IPS-11a (cell line): ENCODE measurements around the gene SNX27.
"Not testable (repeated sequence)": the region's sequence is repeated elsewhere in the genome, so short reads cannot be mapped to it uniquely, and the experiment has no call there.

Experiments used
- H3K4me3 ChIP-seq: one replicate; pipeline ENCODE4 v1.5.1; 2013; ENCODE audit warnings: low read depth, low read length, control low read depth

The SNX27 gene

GRCh38 chr1:151638074-151638775, 26.4 kb downstream of the SNX27 start:
- H3K4me3 ChIP-seq, result no peak overlapping the region

DNA sequence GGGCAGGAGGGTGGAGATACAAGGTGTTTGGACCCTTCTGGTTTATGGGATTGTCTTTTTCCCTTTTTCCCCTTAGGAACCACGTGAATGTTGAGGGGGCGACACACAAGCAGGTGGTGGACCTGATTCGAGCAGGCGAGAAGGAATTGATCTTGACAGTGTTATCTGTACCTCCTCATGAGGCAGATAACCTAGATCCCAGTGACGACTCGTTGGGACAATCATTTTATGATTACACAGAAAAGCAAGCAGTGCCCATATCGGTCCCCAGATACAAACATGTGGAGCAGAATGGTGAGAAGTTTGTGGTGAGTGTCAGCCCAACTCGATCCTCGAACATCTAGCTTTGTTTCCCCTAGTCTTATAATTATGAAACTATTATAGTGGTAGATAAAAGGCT, 27.0 kb downstream of the SNX27 start:
- no peak overlapping the region for H3K4me3 ChIP-seq

DNA sequence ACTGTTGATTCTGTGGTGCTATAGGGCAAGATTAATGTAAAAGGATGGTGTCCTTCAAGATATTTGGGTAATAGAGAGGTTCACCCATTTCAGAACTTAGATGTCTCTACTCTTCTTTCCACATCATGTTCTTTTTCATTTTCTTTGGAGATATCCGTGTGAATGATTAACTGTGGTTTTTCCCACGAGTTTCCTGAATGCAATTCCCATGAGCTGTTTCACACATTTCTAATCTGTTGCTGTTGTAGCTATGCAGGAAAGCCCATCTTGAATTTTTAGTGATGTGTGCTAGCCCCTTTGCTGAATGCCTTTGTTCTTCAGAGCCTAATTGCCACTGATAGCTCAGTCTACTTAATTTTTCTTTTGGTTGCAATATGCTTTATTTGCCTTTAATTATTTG, 27.6 kb downstream of the SNX27 start:
- no peak overlapping the region for H3K4me3 ChIP-seq

DNA sequence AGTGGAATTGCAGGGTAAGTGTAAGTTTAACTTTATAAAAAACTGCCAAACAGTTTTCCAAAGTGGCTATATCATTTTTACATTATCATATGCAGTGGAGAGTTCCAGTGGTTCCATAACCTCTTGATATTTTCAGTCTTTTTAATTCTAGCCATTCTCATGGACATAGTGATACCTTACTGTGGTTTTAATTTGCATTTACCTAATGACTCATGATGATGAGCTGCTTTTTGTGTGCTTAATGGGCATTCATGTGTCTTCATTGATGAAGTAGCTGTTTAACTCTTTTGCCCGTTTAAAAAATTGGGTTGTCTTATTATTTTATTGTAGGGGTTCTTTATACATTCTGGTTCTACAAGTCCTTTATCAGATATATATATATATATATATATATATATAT, 29.4 kb downstream of the SNX27 start:
- H3K4me3 ChIP-seq, result no peak overlapping the region

DNA sequence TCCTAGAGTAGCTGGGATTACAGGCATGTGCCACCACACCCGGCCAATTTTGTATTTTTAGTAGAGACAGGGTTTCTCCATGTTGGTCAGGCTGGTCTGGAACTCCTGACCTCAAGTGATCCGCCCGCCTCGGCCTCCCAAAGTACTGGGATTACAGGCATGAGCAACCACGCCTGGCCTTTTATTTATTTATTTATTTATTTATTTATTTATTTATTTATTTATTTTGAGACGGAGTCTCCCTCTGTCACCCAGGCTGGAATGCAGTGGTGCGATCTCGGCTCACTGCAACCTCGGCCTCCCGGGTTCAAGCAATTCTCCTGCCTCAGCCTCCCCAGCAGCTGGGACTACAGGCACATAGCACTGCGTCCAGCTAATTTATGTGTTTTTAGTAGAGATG, 31.2 kb downstream of the SNX27 start:
- not testable (repeated sequence) for H3K4me3 ChIP-seq

DNA sequence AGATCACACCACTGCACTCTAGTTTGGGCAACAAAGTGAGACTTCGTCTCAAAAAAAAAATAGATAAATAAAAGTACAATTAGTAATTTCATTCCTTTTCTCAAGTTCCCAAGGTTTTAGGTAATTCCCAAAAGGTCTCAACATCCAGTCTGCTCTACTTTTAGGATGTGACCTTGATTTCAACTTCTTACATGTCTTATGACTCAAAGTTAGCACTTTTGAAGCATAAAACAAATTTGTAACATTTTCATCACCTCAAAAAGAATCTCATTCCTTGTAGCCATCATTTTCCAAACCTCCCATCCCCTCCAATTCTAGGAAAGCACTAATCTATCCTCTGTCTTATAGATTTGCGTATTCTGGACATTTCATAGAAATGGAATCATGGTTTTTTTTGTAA, 32.2 kb downstream of the SNX27 start:
- H3K4me3 ChIP-seq, result no peak overlapping the region

- no peak overlapping the region for H3K4me3 ChIP-seq
Observed at GRCh38 chr1:151653397-151653796, 41.5 kb downstream of the SNX27 start.

DNA sequence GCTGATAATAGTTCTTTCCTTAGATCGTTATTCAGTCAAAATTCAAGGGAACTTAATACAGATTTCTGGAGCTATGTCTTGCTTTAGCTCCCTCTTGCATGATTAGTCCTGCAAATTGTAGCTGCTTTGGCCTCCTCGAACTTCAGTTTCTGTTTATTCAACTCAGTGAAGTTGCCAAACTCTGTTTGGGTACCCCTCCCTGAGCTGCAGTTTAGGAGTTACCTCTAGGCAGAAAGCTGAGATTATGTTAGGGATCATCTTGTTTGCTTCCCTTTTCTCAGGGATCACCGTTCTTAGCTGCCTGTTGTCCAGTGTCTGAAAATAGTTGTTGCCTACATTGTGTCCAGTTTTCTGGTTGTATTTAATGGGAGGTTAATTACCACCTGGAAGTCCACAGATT, 43.5 kb downstream of the SNX27 start:
- no peak overlapping the region for H3K4me3 ChIP-seq

- no peak overlapping the region for H3K4me3 ChIP-seq
Observed at GRCh38 chr1:151661751-151662150, 49.9 kb downstream of the SNX27 start.

- no peak overlapping the region for H3K4me3 ChIP-seq
Observed at GRCh38 chr1:151668090-151668489, 56.2 kb downstream of the SNX27 start.

- H3K4me3 ChIP-seq, result not testable (repeated sequence)
Observed at GRCh38 chr1:151670036-151670675, 58.3 kb downstream of the SNX27 start.

GRCh38 chr1:151673407-151673806, 61.6 kb downstream of the SNX27 start:
- no peak overlapping the region for H3K4me3 ChIP-seq

DNA sequence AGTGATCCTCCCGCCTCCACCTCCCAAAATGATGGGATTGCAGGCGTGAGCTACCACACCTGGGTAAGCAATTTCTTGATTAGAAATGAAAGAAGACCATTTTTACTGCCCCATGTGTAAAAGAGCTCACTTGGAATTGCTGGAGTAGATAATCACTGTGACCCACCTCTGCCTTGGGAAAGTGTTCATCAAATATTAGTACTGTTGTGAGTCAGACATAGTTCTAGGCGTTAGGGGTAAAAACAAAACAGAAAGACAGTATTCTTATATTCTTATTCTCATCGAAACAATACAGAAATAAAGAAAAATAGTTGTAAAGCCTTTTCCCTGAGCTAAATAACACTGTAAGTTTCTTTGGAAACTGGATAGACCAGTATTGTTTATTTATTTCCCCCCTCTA, 68.5 kb downstream of the SNX27 start:
- H3K4me3 ChIP-seq, result no peak overlapping the region

GRCh38 chr1:151680826-151681225, 69.0 kb downstream of the SNX27 start:
- H3K4me3 ChIP-seq, result no peak overlapping the region

GRCh38 chr1:151681923-151682322, 70.1 kb downstream of the SNX27 start:
- no peak overlapping the region for H3K4me3 ChIP-seq

DNA sequence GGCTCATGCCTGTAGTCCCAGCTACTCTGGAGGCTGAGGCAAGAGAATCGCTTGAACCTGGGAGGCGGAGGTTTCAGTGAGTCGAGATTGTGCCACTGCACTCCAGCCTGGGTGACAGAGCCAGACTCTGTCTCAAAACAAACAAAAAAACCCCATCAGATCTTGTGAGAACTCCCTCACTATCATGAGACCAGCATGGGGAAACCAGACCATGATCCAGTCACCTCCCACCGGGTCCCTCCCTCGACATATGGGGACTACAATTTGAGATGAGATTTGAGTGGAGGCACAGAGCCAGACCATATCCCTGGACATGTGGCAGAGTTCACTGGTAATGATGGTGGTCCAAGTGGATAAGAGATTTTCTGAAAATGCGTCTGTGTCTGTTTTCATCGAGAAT, 71.1 kb downstream of the SNX27 start:
- H3K4me3 ChIP-seq, result not testable (repeated sequence)

DNA sequence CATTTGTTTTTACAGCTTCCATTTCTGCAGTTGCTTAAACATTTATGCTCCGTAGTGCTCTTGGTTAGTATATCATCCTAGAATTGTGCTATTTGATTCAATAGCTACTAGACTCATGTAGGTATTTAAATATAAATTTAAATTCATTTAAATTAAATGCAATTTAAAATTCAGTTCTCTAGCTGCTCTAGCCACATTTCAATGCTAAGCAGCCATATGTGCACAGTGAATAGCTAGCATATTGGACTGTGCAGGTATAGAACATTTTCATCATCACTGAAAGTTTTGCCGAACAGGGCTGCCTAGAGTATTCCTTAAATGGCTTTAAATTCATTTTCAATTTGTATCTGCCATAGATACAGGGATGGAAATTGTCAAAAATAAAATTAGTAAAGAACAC, 72.3 kb downstream of the SNX27 start:
- H3K4me3 ChIP-seq, result no peak overlapping the region

DNA sequence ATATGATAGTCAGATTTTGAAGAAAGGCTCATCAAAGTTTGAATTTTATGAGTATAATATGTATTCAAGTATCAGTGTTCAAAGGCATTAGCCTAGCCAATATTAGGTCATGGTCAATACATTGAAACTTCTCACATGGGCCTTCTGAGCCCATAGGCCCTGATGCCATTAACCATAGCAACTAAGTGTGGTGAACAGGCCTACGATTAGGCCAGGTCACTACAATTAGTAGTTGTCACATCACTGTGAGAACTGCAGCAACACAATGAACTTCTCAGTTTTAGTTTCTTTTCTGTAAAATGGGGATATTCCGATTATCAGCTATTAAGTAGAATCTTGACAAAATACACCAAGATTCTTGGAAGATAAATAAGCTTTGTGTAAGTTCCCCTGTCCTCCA, 74.7 kb downstream of the SNX27 start:
- H3K4me3 ChIP-seq, result no peak overlapping the region

DNA sequence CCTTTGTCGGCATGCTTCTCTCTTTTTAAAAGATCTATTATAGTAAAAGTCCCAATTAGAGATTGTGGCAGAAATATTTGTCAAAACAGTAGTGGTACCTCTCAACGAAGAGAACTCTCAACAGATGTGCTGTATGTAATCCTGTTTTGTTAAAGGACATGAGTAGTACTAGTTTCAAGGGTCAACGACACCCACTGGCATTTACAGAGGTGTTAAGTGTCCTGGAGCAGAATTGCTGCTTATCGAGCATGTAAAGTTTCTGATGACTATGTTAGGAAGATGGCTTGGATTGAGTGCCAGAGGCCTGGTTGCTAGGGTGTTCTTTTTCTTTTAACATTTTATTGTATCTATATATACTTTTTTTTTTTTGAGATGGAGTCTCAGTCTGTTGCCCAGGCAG, 77.6 kb downstream of the SNX27 start:
- H3K4me3 ChIP-seq, result no peak overlapping the region

DNA sequence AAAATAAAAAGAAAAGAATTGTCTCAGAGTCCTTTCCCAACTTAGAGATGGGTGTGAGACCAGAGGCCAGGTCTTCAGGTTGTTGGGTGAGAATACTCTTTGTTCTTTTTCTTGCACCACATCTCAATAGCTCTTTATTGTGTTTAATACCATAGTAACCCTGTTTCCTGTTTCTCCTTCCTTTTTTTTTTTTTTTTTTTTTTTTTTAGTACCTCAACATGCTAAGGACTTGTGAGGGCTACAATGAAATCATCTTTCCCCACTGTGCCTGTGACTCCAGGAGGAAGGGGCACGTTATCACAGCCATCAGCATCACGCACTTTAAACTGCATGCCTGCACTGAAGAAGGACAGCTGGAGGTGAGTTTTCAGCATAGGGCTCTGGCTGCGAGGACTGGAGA, 80.4 kb downstream of the SNX27 start:
- no peak overlapping the region for H3K4me3 ChIP-seq

DNA sequence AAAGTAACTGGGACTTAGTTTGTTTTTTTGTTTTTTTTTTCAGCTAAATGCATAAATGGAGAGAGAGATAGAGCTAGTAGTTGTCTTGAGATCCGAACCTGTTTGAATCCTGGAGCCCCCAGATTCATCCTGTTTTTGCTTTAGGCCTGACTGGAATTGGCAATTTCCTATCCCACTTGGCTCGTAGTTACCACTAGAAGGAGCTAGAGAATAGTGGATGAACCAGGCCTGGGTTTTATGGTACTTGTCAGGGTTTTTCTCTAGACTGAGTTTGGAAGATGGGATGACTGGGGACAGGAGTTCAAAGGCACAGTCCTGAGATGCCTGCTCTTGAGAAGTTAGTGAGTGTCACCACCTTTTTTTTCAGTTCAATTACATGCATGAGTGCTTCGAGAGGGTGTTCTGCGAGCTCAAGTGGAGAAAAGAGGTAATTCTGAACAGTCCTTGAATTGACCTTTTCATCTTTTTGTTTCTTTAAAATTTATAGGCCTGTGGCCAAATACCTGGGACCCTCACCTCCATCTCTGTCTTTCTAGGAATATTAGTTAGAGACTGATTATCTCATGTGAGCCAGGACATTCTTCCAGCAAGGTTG, 81.3 kb downstream of the SNX27 start:
- no peak overlapping the region for H3K4me3 ChIP-seq

GRCh38 chr1:151701515-151701914, 89.7 kb downstream of the SNX27 start:
- H3K4me3 ChIP-seq, result no peak overlapping the region

DNA sequence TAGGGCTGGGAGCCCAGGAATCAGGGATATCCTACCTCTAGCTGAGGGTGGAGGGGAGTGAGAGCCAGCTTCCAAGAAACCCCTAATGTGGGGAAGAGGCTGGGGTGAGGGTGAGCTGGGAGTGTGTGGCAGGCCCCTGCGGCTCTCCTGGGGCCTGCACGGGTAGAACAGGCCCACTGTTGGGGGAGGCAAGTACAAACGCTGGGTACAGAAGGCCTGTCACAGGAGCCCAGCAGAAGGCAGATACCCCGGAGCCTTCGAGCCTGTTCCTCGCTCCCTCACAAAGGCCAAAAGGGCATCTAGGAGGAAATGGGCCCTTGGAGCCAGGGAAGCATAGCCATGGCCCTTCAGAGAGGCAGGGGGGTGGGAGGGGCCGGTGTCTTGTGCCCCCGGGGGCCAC, 91.1 kb downstream of the SNX27 start:
- H3K4me3 ChIP-seq, result no peak overlapping the region
